OCI-LY3 (cell line): ENCODE measurements around the gene MICALL1.

Source experiments
- CTCF ChIP-seq: fragments of 200-600, 300-600 bp; sonication (generic); IDR thresholded peaks from 2 replicates; pipeline ENCODE4 v1.5.1; 2014; ENCODE audit warnings: antibody characterized with exemption, low read length, low read depth
- EZH2phosphoT487 ChIP-seq: fragments of 200-600 bp; shearing (Covaris generic); IDR thresholded peaks from 2 replicates; pipeline ENCODE4 v1.6.1; 2018; ENCODE audit warnings: antibody characterized with exemption, mixed run types, low read depth

- TF ChIP-seq EZH2phosphoT487 (no peak), CTCF (no peak)
These were observed 55.0 kb downstream of the MICALL1 start for GRCh38 chr22:37961062-37961461.
